HL-60 (cell line): ENCODE results near the gene FSTL4.

Experiments
- DNase-seq, 2 experiments: peaks; one replicate each; pipeline ENCODE4 v3.0.0-alpha.2; 2010 to 2020; ENCODE audit warnings: low read depth in 1 of 2, low spot score in 1 of 2
- H3K27ac ChIP-seq: fragments of 250-450 bp; sonication (Bioruptor Pico); replicated peaks from 2 replicates; pipeline ENCODE4 v1.5.1; 2020; ENCODE audit warnings: mild to moderate bottlenecking, moderate library complexity
- H3K27me3 ChIP-seq: fragments of 250-450 bp; sonication (Bioruptor Pico); 2 replicates; pipeline ENCODE4 v1.5.1; 2021; ENCODE audit warnings: mild to moderate bottlenecking, moderate library complexity; ENCODE audit not compliant: insufficient read depth, poor library complexity, severe bottlenecking
- H3K4me3 ChIP-seq: replicated peaks from 2 replicates; pipeline ENCODE4 v1.5.1; 2011; ENCODE audit warnings: mild to moderate bottlenecking, control low read depth, low read length; ENCODE audit not compliant: insufficient read depth
- GABPA ChIP-seq: IDR thresholded peaks from 2 replicates; pipeline ENCODE4 v1.6.1; 2012; ENCODE audit warnings: low read depth
- POLR2AphosphoS5 ChIP-seq: IDR thresholded peaks from 2 replicates; pipeline ENCODE4 v1.6.1; 2012; ENCODE audit warnings: low read depth
- SPI1 ChIP-seq: IDR thresholded peaks from 2 replicates; pipeline ENCODE4 v1.6.1; 2012; ENCODE audit warnings: low read depth, mild to moderate bottlenecking, borderline replicate concordance
- TF ChIP-seq, protein P1 (sequence below): IDR thresholded peaks from 2 replicates; pipeline ENCODE4 v1.6.1; 2012; ENCODE audit warnings: low read depth; ENCODE audit not compliant: insufficient replicate concordance
- TF ChIP-seq, protein P2 (sequence below): IDR thresholded peaks from one replicate; pipeline ENCODE4 v1.5.1; 2011; ENCODE audit warnings: low read length, control low read depth, inconsistent platforms; ENCODE audit not compliant: insufficient read depth

Gene FSTL4

DNA sequence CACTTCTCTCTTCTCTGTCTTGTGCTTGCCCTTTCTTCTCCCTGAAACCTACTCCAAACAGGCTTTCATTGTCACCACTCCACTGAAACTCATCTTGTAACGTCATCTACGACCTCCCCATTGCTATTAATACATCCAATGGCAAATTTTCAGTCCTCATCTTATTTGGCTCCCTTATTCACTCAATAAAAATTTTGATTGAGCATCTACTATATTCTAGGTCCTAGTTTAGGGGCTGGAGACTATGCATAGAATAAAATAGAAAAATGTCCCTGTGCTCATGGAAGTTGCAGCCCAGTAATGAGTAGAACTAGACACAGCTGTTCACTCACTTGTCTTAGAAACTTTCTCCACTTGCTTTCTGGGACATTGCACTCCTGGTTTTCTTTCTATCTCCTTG, 24.9 kb upstream of the FSTL4 start:
- no peak for DNase-seq
- no peaks in the 10 kb centered on the region for H3K27me3 ChIP-seq
- no peak overlapping the region for H3K27ac ChIP-seq
- no peak overlapping the region for H3K4me3 ChIP-seq
- TF ChIP-seq POLR2AphosphoS5 = no peak

DNA sequence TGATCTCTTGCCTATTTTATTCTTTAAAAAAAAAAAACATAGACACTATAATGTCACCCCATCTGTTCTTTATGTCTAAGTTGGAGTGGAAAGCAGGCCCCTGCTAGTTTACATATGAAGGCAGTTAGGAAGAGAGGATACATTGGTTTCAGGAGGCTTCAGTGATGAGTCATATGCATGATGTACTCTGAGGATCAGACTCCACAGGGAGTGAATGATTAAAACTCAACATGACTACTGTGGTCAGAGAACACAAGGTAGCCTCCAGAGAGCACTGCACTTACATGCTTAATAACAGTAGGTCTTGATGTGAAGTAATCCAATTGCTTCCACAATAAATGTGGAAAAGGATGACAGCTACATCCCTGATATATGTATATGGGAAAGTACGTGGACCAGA, 22.7 kb upstream of the FSTL4 start:
- Histone ChIP-seq H3K4me3 (no peak overlapping the region), H3K27ac (no peak overlapping the region), H3K27me3 (no peaks in the 10 kb centered on the region)
- no peak for TF ChIP-seq SPI1
- TF ChIP-seq, protein P1, sequence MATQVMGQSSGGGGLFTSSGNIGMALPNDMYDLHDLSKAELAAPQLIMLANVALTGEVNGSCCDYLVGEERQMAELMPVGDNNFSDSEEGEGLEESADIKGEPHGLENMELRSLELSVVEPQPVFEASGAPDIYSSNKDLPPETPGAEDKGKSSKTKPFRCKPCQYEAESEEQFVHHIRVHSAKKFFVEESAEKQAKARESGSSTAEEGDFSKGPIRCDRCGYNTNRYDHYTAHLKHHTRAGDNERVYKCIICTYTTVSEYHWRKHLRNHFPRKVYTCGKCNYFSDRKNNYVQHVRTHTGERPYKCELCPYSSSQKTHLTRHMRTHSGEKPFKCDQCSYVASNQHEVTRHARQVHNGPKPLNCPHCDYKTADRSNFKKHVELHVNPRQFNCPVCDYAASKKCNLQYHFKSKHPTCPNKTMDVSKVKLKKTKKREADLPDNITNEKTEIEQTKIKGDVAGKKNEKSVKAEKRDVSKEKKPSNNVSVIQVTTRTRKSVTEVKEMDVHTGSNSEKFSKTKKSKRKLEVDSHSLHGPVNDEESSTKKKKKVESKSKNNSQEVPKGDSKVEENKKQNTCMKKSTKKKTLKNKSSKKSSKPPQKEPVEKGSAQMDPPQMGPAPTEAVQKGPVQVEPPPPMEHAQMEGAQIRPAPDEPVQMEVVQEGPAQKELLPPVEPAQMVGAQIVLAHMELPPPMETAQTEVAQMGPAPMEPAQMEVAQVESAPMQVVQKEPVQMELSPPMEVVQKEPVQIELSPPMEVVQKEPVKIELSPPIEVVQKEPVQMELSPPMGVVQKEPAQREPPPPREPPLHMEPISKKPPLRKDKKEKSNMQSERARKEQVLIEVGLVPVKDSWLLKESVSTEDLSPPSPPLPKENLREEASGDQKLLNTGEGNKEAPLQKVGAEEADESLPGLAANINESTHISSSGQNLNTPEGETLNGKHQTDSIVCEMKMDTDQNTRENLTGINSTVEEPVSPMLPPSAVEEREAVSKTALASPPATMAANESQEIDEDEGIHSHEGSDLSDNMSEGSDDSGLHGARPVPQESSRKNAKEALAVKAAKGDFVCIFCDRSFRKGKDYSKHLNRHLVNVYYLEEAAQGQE = no peak
- no peak for TF ChIP-seq GABPA
- TF ChIP-seq, protein P2, sequence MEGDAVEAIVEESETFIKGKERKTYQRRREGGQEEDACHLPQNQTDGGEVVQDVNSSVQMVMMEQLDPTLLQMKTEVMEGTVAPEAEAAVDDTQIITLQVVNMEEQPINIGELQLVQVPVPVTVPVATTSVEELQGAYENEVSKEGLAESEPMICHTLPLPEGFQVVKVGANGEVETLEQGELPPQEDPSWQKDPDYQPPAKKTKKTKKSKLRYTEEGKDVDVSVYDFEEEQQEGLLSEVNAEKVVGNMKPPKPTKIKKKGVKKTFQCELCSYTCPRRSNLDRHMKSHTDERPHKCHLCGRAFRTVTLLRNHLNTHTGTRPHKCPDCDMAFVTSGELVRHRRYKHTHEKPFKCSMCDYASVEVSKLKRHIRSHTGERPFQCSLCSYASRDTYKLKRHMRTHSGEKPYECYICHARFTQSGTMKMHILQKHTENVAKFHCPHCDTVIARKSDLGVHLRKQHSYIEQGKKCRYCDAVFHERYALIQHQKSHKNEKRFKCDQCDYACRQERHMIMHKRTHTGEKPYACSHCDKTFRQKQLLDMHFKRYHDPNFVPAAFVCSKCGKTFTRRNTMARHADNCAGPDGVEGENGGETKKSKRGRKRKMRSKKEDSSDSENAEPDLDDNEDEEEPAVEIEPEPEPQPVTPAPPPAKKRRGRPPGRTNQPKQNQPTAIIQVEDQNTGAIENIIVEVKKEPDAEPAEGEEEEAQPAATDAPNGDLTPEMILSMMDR = no peak
- TF ChIP-seq POLR2AphosphoS5 = no peak
- DNase-seq = no peak

DNA sequence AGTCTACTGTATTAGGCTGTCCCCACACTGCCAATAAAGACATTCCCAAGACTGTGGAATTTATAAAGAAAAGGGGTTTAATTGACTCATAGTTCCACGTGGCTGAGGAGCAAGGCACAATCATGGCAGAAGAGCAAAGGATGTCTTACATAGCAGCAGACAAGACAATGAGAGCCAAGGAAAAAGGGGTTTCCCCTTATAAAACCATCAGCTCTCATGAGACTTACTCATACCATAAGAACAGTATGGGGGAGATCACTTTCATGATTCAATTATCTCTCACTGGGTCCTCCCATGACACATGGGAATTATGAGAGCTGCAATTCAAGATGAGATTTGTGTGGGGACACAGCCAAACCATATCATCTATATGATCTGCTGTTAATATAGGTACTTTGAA, 14.8 kb upstream of the FSTL4 start:
- no peak for DNase-seq
- TF ChIP-seq GABPA (no peak), SPI1 (no peak), POLR2AphosphoS5 (no peak)
- TF ChIP-seq, protein P2 = no peak
- TF ChIP-seq, protein P1 = no peak

DNA sequence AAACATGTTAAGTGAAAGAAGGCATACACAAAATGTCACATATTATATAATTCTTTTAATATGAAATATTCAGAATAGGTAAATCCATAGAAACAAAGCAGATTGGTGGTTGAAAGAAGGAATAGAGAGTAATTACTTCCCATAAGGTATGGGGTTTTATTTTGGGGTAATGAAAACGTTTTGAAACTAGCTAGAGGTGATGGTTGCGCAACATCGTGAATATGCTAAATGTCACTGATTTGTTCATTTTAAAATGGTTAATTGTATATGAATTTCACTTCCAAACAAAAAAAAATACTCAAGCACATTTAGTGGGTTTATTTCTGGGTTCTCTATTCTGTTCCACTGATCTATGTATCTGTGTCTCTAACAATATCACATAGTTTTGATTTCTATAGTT, 12.0 kb upstream of the FSTL4 start:
- Histone ChIP-seq H3K27ac (no peak overlapping the region), H3K4me3 (no peak overlapping the region), H3K27me3 (no peaks in the 10 kb centered on the region)
- DNase-seq = no peak
- no peak for TF ChIP-seq SPI1
- no peak for TF ChIP-seq GABPA
- TF ChIP-seq, protein P2 = no peak

More for the DNA sequence above, 14.8 kb upstream of the FSTL4 start:
- no peak overlapping the region for H3K4me3 ChIP-seq
- no peaks in the 10 kb centered on the region for H3K27me3 ChIP-seq
- H3K27ac ChIP-seq = no peak overlapping the region
